GM23248 (cell line): ENCODE results near the gene FCER2. TPM values are rescaled to one million over a fixed set of nuclear protein-coding genes. Genes with fewer than 3 reads are reported as not detected.

ENCODE experiments used
- DNase-seq: peaks from one replicate; pipeline ENCODE4 v3.0.0-alpha.2; 2015
- H2AFZ ChIP-seq: fragments of 200-600 bp; sonication (generic); 2 replicates; pipeline ENCODE4 v1.6.1; 2016; ENCODE audit warnings: antibody characterized with exemption
- H3F3A ChIP-seq: fragments of 200-600 bp; sonication (generic); 2 replicates; pipeline ENCODE4 v1.6.1; 2016; ENCODE audit warnings: mild to moderate bottlenecking, antibody characterized with exemption, mixed run types; ENCODE audit not compliant: insufficient read depth
- H3K27ac ChIP-seq: fragments of 200-600 bp; sonication (generic); 2 replicates; pipeline ENCODE4 v1.5.1; 2016; ENCODE audit warnings: mild to moderate bottlenecking
- H3K27me3 ChIP-seq: fragments of 200-600 bp; sonication (generic); replicated peaks from 2 replicates; pipeline ENCODE4 v1.6.1; 2016; ENCODE audit warnings: mild to moderate bottlenecking; ENCODE audit not compliant: insufficient read depth
- H3K36me3 ChIP-seq: fragments of 200-600 bp; sonication (generic); 2 replicates; pipeline ENCODE4 v1.6.1; 2016; ENCODE audit warnings: low read depth, mild to moderate bottlenecking
- H3K4me1 ChIP-seq: fragments of 200-600 bp; sonication (generic); 2 replicates; pipeline ENCODE4 v1.6.1; 2016; ENCODE audit warnings: mild to moderate bottlenecking; ENCODE audit not compliant: insufficient read depth
- H3K4me2 ChIP-seq: fragments of 200-600 bp; sonication (generic); one replicate; pipeline ENCODE4 v1.6.1; 2016; ENCODE audit warnings: mild to moderate bottlenecking; ENCODE audit not compliant: unreplicated experiment
- H3K4me3 ChIP-seq: fragments of 200-600 bp; sonication (generic); 2 replicates; pipeline ENCODE4 v1.5.1; 2016; ENCODE audit warnings: mild to moderate bottlenecking
- H3K79me2 ChIP-seq: fragments of 200-600 bp; sonication (generic); 2 replicates; pipeline ENCODE4 v1.6.1; 2016; ENCODE audit warnings: mild to moderate bottlenecking; ENCODE audit not compliant: insufficient read depth
- H3K9ac ChIP-seq: fragments of 200-600 bp; sonication (generic); 2 replicates; pipeline ENCODE4 v1.6.1; 2016; ENCODE audit warnings: mild to moderate bottlenecking
- H3K9me2 ChIP-seq: fragments of 200-600 bp; sonication (generic); 2 replicates; pipeline ENCODE4 v1.6.1; 2016; ENCODE audit warnings: mixed run types, mild to moderate bottlenecking, moderate library complexity; ENCODE audit not compliant: insufficient read depth
- H3K9me3 ChIP-seq: fragments of 200-600 bp; sonication (generic); one replicate; pipeline ENCODE4 v1.6.1; 2017; ENCODE audit warnings: low read depth
- H4K20me1 ChIP-seq: fragments of 200-600 bp; sonication (generic); 2 replicates; pipeline ENCODE4 v1.6.0; 2016; ENCODE audit not compliant: insufficient read depth
- EZH2 ChIP-seq: fragments of 200-600 bp; sonication (generic); IDR thresholded peaks from 2 replicates; pipeline ENCODE4 v1.6.1; 2018; ENCODE audit warnings: antibody characterized with exemption, mild to moderate bottlenecking; ENCODE audit not compliant: insufficient read depth, poor library complexity, severe bottlenecking
- EZH2phosphoT487 ChIP-seq: fragments of 200-600 bp; sonication (generic); IDR thresholded peaks from 2 replicates; pipeline ENCODE4 v1.6.1; 2018; ENCODE audit warnings: antibody characterized with exemption, moderate library complexity, mild to moderate bottlenecking, low read depth; ENCODE audit not compliant: insufficient read depth
- WGBS, 2 experiments: methylation state at CpG; one replicate each; pipeline ENCODE4 v1.1.6; 2015 to 2017; ENCODE audit warnings: low lambda C conversion rate in 2 of 2, low coverage in 1 of 2; ENCODE audit errors: missing lambda C conversion rate in 2 of 2; 5-methylcytosine and 5-hydroxymethylcytosine counted together
- in situ Hi-C: fragments of 300-500 bp; cut with MboI; formaldehyde crosslinking; loops from 2 replicates; pipeline ENCODE4 v1.15.0; 2020
- polyA plus RNA-seq: library from polyadenylated mRNA; unstranded; fragments of >200 nt; fragmentation: Nextera tagmentation; extraction: Ambion mirVana; gene quantifications from 2 replicates; pipeline ENCODE4 v1.2.1, GENCODE V29; 2016
- total RNA-seq: library from RNA; depleted of rRNA; stranded (reverse); fragments of >200 nt; shearing (Covaris generic); gene quantifications from 2 replicates; pipeline ENCODE4 v1.2.3, GENCODE V29; 2014

The FCER2 gene
- total and polyA plus RNA-seq, 2 experiments from 2014 or later, result not detected

- H3K9me3 ChIP-seq, result no peaks in the 10 kb centered on the region
- no peaks in the 10 kb centered on the region for H3F3A ChIP-seq
- H3K4me3 ChIP-seq, result peak overlapping the region; percentile 83
- DNase-seq, result peak; percentile 18
- H2AFZ ChIP-seq, result peak overlapping the region; percentile 93
- H3K27ac ChIP-seq, result no peak overlapping the region
- TF ChIP-seq EZH2 (no peak), EZH2phosphoT487 (no peak)
- 0 out of 2 replicates have a peak, but pooled peaks cover 3% of the 10 kb centered on the region for H3K36me3 ChIP-seq
- peak overlapping the region; percentile 90; the same call in 1 of the 2 replicates for H3K9ac ChIP-seq
- H3K27me3 ChIP-seq, result peaks cover 5% of the 10 kb centered on the region; the same call in 1 of the 2 replicates
- no peaks in the 10 kb centered on the region for H3K9me2 ChIP-seq
- 74 to 79% methylated on average over 45 to 74 of the region's 74 CpGs for WGBS, 2 experiments
- no peaks in the 10 kb centered on the region for H3K4me1 ChIP-seq
- H3K4me2 ChIP-seq, result peak overlapping the region; percentile 99
- H3K79me2 ChIP-seq, result peaks cover 18% of the 10 kb centered on the region
- in situ Hi-C loops, result no loop called here
- H4K20me1 ChIP-seq, result no peaks in the 10 kb centered on the region
Observed at GRCh38 chr19:7682175-7682855, 19.6 kb downstream of the FCER2 start.

- Histone ChIP-seq H3K4me3 (peak overlapping the region; percentile 83), H3F3A (no peaks in the 10 kb centered on the region), H3K4me1 (no peaks in the 10 kb centered on the region), H3K9me3 (no peaks in the 10 kb centered on the region), H3K79me2 (peaks cover 18% of the 10 kb centered on the region), H3K27me3 (peaks cover 5% of the 10 kb centered on the region; the same call in 1 of the 2 replicates), H4K20me1 (no peaks in the 10 kb centered on the region), H3K36me3 (0 out of 2 replicates have a peak, but pooled peaks cover 3% of the 10 kb centered on the region), H3K9ac (peak overlapping the region; percentile 90), H3K9me2 (no peaks in the 10 kb centered on the region), H3K4me2 (peak overlapping the region; percentile 99), H2AFZ (peak overlapping the region; percentile 93), H3K27ac (peak overlapping the region; percentile 7; the same call in 1 of the 2 replicates)
- in situ Hi-C loops, result no loop called here
- no peak for TF ChIP-seq EZH2phosphoT487
- TF ChIP-seq EZH2, result no peak
- peak; percentile 95 for DNase-seq
- 3 to 5% methylated on average over 27 to 43 of the region's 43 CpGs for WGBS, 2 experiments
Observed at GRCh38 chr19:7681340-7682174, 20.4 kb downstream of the FCER2 start.

GRCh38 chr19:7680606-7681339 is 21.2 kb downstream of the FCER2 start, which contains the start of gene TRAPPC5:
TRAPPC5 (plus strand) TSS chr19:7680833; CDS start chr19:7682254, 1,421 bp downstream.
- Histone ChIP-seq H3K27ac (peak within 1 kb of the TSS; percentile 7; the same call in 1 of the 2 replicates), H3K79me2 (peaks cover 18% of the 10 kb centered on the region), H3K4me2 (peak within 1 kb of the TSS; percentile 99), H3K27me3 (peaks cover 10% of the 10 kb centered on the region; the same call in 1 of the 2 replicates), H3K4me3 (peak within 1 kb of the TSS; percentile 83), H3F3A (no peaks in the 10 kb centered on the region), H3K36me3 (0 out of 2 replicates have a peak, but pooled peaks cover 3% of the 10 kb centered on the region), H3K9me2 (no peaks in the 10 kb centered on the region), H3K9ac (peak within 1 kb of the TSS; percentile 90), H3K4me1 (no peaks in the 10 kb centered on the region), H3K9me3 (no peaks in the 10 kb centered on the region), H2AFZ (peak within 1 kb of the TSS; percentile 93), H4K20me1 (no peaks in the 10 kb centered on the region)
- peak; percentile 93 for DNase-seq
- TF ChIP-seq EZH2, result no peak
- no peak for TF ChIP-seq EZH2phosphoT487
- in situ Hi-C loops, result no loop called here
- 0 to 2% methylated on average over 34 to 60 of the region's 79 CpGs for WGBS, 2 experiments
